Thyroid gland (tissue), 4 donors: ENCODE measurements around the gene FHIP2A.
"Not testable (repeated sequence)": the region's sequence is repeated elsewhere in the genome, so short reads cannot be mapped to it uniquely, and the experiment has no call there.

ENCODE experiments used
- POLR2A ChIP-seq, 2 donors: fragments of 450-650 bp; IDR thresholded peaks; one replicate each; pipeline ENCODE4 v1.6.1; 2017; ENCODE audit warnings: antibody characterized with exemption in 2 of 2, mild to moderate bottlenecking in 2 of 2, moderate library complexity in 1 of 2
- TF ChIP-seq, protein P1 (sequence below), 6 experiments: fragments of 200-600 bp in 3 of 6; fragments of 450-650 bp in 3 of 6; sonication (generic) in 3 of 6; IDR thresholded peaks; one replicate each; pipeline ENCODE4 v1.5.1; 2016 to 2019; ENCODE audit warnings: antibody characterized with exemption in 6 of 6, mild to moderate bottlenecking in 2 of 6, inconsistent platforms in 1 of 6, moderate library complexity in 1 of 6

DNA sequence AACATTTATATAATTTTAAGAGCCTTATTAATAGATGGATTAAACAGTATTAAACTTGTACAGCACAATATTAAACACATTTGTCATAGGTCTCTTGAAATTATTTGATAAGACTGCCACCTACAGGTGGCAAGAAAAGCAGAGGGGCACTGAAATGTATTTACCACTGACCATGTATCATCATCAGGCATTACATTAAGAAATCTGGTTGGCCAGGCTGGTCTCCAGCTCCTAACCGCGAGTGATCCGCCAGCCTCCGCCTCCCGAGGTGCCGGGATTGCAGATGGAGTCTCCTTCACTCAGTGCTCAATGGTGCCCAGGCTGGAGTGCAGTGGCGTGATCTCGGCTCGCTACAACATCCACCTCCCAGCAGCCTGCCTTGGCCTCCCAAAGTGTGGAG lies 35.1 kb upstream of the FHIP2A start:
- TF ChIP-seq, protein P1, sequence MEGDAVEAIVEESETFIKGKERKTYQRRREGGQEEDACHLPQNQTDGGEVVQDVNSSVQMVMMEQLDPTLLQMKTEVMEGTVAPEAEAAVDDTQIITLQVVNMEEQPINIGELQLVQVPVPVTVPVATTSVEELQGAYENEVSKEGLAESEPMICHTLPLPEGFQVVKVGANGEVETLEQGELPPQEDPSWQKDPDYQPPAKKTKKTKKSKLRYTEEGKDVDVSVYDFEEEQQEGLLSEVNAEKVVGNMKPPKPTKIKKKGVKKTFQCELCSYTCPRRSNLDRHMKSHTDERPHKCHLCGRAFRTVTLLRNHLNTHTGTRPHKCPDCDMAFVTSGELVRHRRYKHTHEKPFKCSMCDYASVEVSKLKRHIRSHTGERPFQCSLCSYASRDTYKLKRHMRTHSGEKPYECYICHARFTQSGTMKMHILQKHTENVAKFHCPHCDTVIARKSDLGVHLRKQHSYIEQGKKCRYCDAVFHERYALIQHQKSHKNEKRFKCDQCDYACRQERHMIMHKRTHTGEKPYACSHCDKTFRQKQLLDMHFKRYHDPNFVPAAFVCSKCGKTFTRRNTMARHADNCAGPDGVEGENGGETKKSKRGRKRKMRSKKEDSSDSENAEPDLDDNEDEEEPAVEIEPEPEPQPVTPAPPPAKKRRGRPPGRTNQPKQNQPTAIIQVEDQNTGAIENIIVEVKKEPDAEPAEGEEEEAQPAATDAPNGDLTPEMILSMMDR (IDR thresholded peaks at IDR 0.05): peak; percentile 50 to 77 (median 66)
- TF ChIP-seq POLR2A (IDR thresholded peaks at IDR 0.05): not testable (repeated sequence)
